Activated T-helper 17 cell treated with anti-CD3 and anti-CD28 coated beads, Interleukin-2, amount 50 U/mL, for 72 hours (primary cell): ENCODE data around the gene BLTP3A. TPM values are rescaled to one million over a fixed set of nuclear protein-coding genes. Genes with fewer than 3 reads are reported as not detected.
A peak's percentile ranks its signal among the peaks of the same experiment; 100 is the strongest.
"Not testable (repeated sequence)": the region's sequence is repeated elsewhere in the genome, so short reads cannot be mapped to it uniquely, and the experiment has no call there.

Source experiments
- ATAC-seq: fragments of 150-1000 bp; cut with Tn5 transposase; replicated peaks from 2 replicates; pipeline ENCODE4 v1.10.0; 2021; ENCODE audit warnings: mild to moderate bottlenecking, moderate library complexity
- H3K27ac Mint-ChIP-seq: one replicate; pipeline ENCODE4 v1.8.0; 2022; ENCODE audit warnings: mixed read lengths
- H3K27me3 Mint-ChIP-seq: one replicate; pipeline ENCODE4 v1.8.0; 2022; ENCODE audit warnings: mixed read lengths
- H3K36me3 Mint-ChIP-seq: one replicate; pipeline ENCODE4 v1.8.0; 2022; ENCODE audit warnings: low read depth, mild to moderate bottlenecking, mixed read lengths
- H3K4me1 Mint-ChIP-seq: one replicate; pipeline ENCODE4 v1.8.0; 2022; ENCODE audit warnings: mixed read lengths
- H3K4me3 Mint-ChIP-seq: one replicate; pipeline ENCODE4 v1.8.0; 2022; ENCODE audit warnings: mild to moderate bottlenecking, mixed read lengths
- H3K9me3 Mint-ChIP-seq: one replicate; pipeline ENCODE4 v1.8.0; 2022; ENCODE audit warnings: mixed read lengths
- total RNA-seq, 2 donors: library from RNA; stranded (reverse); gene quantifications; one replicate each; pipeline ENCODE4 v1.2.3, GENCODE V29; 2022

The BLTP3A gene
- total RNA-seq, 2 donors from 2014 or later = 8.7 to 11.5 TPM

DNA sequence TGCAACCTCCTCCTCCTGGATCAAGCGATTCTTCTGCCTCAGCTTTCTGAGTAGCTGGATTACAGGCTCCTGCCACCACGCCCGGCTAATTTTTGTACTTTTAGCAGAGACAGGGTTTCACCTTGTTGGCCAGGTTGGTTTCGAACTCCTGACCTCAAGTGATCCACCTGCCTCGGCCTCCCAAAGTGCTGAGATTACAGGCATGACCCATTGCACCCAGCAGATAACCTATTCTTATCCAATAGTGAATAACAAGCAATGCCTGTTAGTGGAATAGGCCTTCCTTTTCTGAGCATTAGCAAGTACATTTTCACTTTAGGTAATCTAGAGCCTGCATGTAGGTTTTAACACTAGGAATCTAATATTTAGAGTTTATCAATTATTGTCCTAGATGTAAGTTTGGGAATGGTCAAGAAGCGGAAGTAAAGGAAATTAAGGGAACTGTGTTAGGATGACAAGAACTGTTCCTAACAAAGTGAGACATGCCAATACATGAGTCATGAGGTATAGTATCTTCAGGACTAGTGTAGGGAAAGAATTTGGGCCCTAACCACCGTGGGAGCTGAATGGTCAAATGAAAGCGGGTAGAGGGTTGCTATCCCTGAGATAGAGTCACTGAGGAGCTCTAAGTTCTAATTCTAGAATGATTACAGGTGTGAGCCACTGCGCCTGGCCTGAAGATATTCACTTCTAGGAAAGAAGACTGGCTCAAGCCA, 15.0 kb downstream of the BLTP3A start:
- no peaks in the 10 kb centered on the region for H3K36me3 Mint-ChIP-seq
- peak overlapping the region; percentile 16 for H3K27ac Mint-ChIP-seq
- H3K4me3 Mint-ChIP-seq = no peak overlapping the region
- no peaks in the 10 kb centered on the region for H3K4me1 Mint-ChIP-seq
- no peak for ATAC-seq
- no peaks in the 10 kb centered on the region for H3K27me3 Mint-ChIP-seq
- H3K9me3 Mint-ChIP-seq = no peaks in the 10 kb centered on the region

DNA sequence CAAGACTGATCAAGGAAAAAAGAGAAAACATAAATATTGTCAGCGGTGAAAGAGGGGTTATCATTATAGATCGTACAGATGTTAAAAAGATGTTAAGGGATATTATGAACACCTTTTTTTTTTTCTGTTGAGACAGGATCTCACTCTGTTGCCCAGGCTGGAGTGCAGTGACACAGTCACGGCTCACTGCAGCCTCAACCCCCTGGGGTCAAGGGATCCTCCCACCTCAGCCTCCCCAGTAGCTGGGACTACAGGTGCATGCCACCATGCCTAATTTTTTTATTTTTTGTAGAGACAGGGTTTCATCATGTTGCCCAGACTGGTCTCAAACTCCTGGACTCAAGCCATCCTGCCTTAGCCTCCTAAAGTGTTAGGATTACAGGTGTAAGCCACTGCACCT, 16.6 kb downstream of the BLTP3A start:
- H3K9me3 Mint-ChIP-seq, H3K4me1 Mint-ChIP-seq, H3K27ac Mint-ChIP-seq, H3K36me3 Mint-ChIP-seq, H3K4me3 Mint-ChIP-seq, ATAC-seq, H3K27me3 Mint-ChIP-seq: not testable (repeated sequence)

DNA sequence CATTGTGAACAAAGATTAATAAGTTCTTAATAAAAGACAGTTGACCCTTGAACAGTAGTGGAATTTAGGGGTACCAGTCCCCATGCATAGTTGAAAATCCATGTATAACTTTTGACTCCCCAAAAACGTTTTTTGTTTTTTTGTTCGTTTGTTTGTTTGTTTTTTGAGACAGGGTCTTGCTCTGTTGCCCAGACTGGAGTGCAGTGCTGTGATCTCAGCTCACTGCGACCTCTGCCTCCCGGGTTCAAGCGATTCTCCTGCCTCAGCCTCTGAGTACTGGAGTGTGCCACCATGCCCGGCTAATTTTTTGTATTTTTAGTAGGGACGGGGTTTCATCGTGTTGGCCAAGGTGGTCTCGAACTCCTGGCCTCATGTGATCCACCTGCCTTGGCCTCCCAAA, 17.5 kb downstream of the BLTP3A start:
- H3K27me3 Mint-ChIP-seq, ATAC-seq, H3K36me3 Mint-ChIP-seq, H3K4me3 Mint-ChIP-seq, H3K27ac Mint-ChIP-seq, H3K4me1 Mint-ChIP-seq, H3K9me3 Mint-ChIP-seq: not testable (repeated sequence)

DNA sequence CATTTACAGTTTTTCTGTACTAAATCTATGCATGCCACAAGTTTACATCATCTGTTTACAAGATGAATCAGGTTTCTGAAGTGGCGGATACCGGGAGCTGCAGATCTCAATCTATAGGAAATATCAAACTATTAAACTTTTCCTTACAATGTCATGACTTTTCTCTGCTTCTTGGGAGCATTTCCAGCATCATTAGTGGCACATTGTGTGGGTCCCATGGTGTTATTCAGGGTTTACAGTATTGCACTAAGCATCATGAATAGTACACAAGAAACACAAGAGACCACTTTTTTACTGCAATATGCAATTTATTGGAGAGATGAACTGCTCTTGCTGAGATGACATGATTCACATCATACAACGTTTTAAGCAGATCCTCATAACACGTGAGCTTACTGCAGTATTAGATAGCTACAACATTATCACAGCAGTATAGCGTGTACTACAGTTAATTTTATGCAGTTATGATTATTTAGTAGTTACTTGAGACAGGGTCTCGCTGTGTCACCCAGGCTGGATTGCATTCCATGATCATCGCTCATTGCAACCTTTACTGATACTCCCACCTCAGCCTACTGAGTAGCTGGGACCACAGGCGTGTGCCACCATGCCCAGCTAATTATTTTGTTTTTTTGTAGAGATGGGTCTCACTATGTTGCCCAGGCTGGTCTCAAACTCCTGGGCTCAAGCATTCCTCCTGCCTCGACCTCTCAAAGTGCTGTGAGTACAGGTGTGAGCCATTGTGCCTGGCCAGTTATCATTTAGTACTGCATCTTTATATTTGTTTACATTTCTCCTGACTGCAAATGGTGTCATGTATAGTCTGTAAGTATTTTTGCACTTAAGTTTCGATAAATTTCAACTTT, 18.4 kb downstream of the BLTP3A start:
- H3K36me3 Mint-ChIP-seq = no peaks in the 10 kb centered on the region
- H3K27ac Mint-ChIP-seq = no peak overlapping the region
- H3K4me3 Mint-ChIP-seq = no peak overlapping the region
- no peaks in the 10 kb centered on the region for H3K9me3 Mint-ChIP-seq
- no peaks in the 10 kb centered on the region for H3K27me3 Mint-ChIP-seq
- ATAC-seq = no peak
- no peaks in the 10 kb centered on the region for H3K4me1 Mint-ChIP-seq

DNA sequence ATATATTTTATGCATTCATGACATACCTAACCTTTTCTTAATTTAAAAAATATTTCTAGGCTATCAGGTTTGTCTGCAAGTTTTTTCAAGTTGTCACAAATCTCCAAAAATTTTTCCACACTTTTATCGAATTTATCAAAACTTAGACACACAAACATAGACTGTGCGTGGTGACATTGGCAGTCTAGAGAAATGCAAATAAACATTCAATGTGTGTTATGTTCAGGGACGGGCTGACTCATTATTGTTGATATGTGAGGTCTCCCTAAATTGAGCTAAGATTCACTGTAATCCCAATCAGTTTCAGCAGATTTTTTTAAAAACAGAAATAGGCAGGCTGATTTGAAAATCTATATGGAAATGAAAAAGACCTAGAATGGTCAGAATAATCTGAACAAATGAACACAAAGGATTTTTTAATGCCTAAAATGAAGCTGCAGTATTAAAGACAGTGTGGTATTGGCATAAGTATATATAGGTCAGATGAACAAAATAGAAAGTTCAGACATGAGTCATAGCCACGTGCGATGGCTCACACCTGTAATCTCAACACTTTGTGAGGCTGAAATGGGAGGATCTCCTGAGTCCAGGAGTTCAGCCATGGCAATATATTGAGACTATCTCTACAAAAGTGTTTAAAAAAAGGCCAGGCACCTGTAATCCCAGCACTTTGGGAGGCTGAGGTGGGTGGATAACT, 19.2 kb downstream of the BLTP3A start:
- no peaks in the 10 kb centered on the region for H3K9me3 Mint-ChIP-seq
- no peaks in the 10 kb centered on the region for H3K27me3 Mint-ChIP-seq
- peak overlapping the region; percentile 16 for H3K4me3 Mint-ChIP-seq
- H3K27ac Mint-ChIP-seq = peak overlapping the region; percentile 2
- H3K36me3 Mint-ChIP-seq = no peaks in the 10 kb centered on the region
- ATAC-seq = peak; percentile 98
- H3K4me1 Mint-ChIP-seq = no peaks in the 10 kb centered on the region

DNA sequence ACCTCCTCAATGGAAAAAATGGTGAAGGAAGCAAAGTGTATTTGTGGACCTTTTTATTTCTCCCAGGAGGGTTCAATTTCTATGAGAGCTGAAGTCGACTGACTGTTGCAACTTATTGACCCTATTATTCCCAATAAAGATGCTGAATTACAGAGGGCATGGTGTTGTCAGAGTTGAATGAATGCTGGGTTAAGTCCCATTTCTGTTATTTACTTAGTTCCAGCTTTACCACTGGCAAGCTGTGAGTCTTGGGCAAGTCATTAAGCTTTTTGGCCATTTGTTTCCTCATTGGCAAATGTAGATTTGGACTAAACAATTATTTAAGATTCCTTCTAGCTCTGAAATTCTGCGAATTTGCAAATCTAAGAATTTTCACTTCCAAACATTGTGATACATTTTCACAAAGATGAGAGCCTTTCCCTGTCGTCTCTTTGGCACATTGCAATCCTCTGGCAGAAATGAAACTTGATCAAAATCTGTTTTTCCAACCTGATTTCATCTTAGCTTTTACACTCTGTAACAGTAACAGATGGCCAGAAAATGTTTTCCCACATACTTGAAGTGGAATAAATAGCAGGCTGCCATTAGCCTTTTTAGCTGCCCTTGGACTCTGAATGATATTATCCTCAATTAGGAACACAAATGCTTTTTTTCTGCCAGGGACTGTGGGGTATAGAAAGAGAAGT, 21.3 kb downstream of the BLTP3A start:
- Mint-ChIP-seq H3K27ac (no peak overlapping the region), H3K4me1 (no peaks in the 10 kb centered on the region), H3K36me3 (no peaks in the 10 kb centered on the region), H3K4me3 (no peak overlapping the region), H3K27me3 (no peaks in the 10 kb centered on the region), H3K9me3 (no peaks in the 10 kb centered on the region)
- no peak for ATAC-seq

DNA sequence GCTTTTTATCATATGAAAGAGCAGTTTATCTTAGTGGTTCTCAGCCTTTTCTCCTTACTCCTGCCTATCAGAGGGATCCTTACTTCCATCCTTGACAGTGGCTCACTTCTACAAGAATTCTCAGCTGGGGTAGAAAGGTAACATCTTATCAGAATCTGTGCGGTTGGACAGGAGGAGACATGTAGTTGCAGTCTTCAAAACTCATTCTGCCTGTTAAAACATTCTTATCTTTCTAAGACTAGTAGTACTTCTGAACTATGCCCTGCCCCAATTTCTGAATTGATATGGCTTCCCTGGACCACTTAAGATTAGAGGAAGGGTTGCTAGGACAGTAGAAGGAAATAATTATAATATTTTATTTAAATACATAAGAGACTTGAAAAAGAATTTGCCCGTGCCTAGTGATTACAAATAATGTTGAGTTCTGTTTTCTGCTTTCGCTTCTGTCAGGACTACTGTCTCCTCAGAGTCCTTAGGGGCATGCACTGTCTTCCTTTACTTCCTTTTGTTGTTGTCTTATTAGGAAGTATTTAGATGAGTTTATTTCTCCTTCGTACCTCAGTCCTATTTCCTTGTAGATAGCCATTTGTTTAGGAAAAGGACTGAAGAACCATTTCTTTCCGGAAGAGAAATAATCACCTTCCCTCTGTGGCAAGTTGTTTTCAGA, 24.9 kb downstream of the BLTP3A start:
- H3K4me3 Mint-ChIP-seq = no peak overlapping the region
- no peak overlapping the region for H3K27ac Mint-ChIP-seq
- no peaks in the 10 kb centered on the region for H3K4me1 Mint-ChIP-seq
- no peaks in the 10 kb centered on the region for H3K9me3 Mint-ChIP-seq
- ATAC-seq = no peak
- peaks cover 5% of the 10 kb centered on the region for H3K36me3 Mint-ChIP-seq
- H3K27me3 Mint-ChIP-seq = no peaks in the 10 kb centered on the region

DNA sequence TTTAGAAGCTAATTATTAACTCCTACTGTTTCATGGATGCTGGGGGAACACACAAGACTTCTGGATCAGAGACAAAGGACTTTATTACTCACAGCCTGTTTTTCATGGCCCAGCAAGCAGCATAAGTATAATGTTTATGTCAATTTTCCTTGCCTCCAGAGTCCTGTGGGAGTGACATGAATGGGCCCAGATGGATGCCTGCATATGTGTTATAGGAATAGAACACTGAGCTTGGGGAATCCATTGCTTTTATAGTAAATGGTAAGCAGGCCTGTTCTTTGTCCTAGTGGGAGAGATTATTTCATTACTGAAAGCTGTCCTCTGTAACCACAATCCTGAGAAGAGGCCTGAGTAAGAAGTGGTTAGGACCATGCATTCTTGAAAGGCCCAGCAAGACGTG, 25.6 kb downstream of the BLTP3A start:
- no peak for ATAC-seq
- H3K4me1 Mint-ChIP-seq = no peaks in the 10 kb centered on the region
- no peak overlapping the region for H3K27ac Mint-ChIP-seq
- H3K27me3 Mint-ChIP-seq = no peaks in the 10 kb centered on the region
- H3K4me3 Mint-ChIP-seq = no peak overlapping the region
- H3K9me3 Mint-ChIP-seq = no peaks in the 10 kb centered on the region
- peaks cover 12% of the 10 kb centered on the region for H3K36me3 Mint-ChIP-seq

DNA sequence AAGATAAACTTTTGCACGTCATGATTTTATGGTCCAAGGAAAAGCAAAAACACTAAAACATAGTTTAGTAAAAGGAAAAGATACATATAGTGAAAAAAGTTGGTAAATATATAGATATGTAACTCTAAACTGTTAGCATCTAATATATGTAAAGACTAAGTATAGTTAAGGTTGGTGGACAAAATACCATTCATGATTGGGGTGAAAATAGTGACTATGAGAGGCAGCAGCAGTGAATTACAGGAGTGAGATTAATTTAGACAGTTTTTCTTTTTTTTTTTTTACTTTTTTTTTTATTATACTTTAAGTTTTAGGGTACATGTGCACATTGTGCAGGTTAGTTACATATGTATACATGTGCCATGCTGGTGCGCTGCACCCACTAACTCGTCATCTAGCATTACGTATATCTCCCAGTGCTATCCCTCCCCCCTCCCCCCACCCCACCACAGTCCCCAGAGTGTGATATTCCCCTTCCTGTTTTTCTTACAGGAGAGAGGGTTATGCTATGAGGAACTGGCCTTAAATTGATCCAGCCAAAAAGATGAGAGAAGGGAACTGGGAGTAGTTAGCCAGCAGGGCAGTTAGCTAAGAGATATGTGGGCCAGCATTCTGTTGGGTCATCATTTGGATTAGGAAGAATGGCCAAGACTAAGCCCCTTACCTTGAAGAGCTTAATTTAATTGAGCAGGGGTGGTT, 27.1 kb downstream of the BLTP3A start:
- not testable (repeated sequence) for H3K9me3 Mint-ChIP-seq, H3K27ac Mint-ChIP-seq, H3K4me3 Mint-ChIP-seq, H3K27me3 Mint-ChIP-seq, H3K4me1 Mint-ChIP-seq, ATAC-seq
- H3K36me3 Mint-ChIP-seq = peaks cover 28% of the 10 kb centered on the region

DNA sequence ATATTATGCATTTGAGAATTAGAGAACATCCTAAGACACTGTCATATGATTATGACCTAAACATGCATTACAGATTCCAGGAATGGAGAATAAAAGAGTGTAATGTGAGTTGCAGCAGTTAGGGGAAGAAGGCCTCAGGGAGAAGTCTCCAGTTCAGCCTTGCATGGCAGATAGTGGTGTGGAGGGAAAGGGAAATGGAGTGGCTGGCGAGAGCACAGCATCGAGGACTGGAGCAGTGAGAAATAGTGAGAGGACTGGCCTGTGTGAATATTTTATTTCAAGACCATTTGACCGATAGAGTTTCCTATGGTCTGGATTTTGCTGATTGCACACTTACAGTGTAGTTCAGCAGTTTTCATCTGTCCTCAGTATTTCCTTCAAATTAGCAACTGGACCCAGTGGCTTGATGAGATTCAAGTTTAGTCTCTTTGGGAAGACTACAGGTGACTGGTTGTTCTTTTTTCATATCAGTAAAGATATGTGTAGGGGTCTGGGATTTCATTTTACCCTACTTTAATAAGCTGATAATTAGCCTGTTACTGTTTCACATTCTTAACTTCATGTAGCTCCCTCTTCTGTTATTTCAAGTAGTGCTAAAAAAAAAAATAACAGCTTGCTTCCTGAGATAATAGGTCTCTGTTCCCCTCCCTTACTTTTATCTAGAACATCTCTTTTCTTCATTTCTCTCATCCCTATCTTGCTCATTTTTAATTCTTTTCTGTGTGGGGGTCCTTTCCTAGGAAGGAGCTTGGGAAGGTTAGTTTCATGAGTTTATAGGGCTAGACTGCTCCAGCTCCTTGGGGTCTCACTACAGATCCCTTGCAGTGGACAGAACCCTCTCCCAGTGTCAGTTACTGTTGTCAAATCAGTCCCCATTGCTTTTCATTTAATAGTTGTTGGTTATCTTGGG, 27.9 kb downstream of the BLTP3A start:
- ATAC-seq = no peak
- no peaks in the 10 kb centered on the region for H3K4me1 Mint-ChIP-seq
- H3K27me3 Mint-ChIP-seq = no peaks in the 10 kb centered on the region
- no peak overlapping the region for H3K4me3 Mint-ChIP-seq
- peaks cover 32% of the 10 kb centered on the region for H3K36me3 Mint-ChIP-seq
- H3K27ac Mint-ChIP-seq = no peak overlapping the region
- no peaks in the 10 kb centered on the region for H3K9me3 Mint-ChIP-seq

DNA sequence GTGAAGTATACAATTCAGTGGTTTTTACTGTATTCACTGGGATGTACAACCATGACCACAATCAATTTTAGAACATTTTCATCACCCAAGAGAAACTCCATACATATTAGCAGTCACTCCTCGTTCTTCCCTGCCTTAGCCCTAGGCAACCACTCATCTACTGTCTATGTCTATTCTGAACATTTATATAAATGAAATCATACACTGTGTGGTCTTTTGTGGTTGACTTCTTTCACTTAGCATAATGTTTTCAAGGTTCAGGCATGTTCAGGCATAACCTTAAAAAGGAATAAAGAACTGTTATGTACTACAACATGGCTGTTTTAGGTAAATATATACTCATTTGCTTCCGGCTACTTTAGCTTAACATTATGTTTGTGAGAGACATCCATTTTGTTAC, 37.3 kb downstream of the BLTP3A start:
- no peak overlapping the region for H3K4me3 Mint-ChIP-seq
- H3K4me1 Mint-ChIP-seq = no peaks in the 10 kb centered on the region
- no peak for ATAC-seq
- H3K27ac Mint-ChIP-seq = peak overlapping the region; percentile 13
- no peaks in the 10 kb centered on the region for H3K27me3 Mint-ChIP-seq
- peaks cover 68% of the 10 kb centered on the region for H3K36me3 Mint-ChIP-seq
- no peaks in the 10 kb centered on the region for H3K9me3 Mint-ChIP-seq

DNA sequence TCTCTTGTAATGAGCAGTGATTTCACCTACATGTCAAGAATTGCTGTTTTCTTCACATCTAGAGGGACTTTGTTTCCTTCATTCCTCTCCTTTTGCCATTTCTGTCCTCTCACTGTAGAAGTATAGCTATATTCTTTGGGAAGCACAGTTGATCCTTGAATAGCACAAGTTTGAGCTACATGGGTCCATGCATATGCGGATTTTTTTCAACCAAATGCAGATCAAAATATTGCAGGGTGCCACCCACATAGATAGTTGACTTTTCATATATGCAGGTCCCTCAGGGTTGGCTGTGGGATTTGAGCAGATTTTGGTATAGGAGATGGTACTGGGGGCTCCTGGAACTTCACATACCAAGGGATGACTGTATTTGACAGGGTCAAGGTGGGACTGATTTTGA, 41.1 kb downstream of the BLTP3A start:
- Mint-ChIP-seq H3K9me3 (no peaks in the 10 kb centered on the region), H3K27ac (no peak overlapping the region), H3K36me3 (peaks cover 71% of the 10 kb centered on the region), H3K4me3 (no peak overlapping the region), H3K4me1 (peaks cover 4% of the 10 kb centered on the region), H3K27me3 (no peaks in the 10 kb centered on the region)
- ATAC-seq = no peak
